Cardiac septum (tissue), 1 donor: Measurements from ENCODE around the gene PSMB10. TPM values are rescaled to one million over a fixed set of nuclear protein-coding genes. Genes with fewer than 3 reads are reported as not detected.

Source experiments
- DNase-seq: peaks from one replicate; pipeline ENCODE4 v3.0.0-alpha.2; 2020; ENCODE audit warnings: low spot score
- intact Hi-C: fragments of 100-400 bp; cut with DNase I; formaldehyde crosslinking; loops from one replicate; pipeline ENCODE4 v1.14.0; 2022
- total RNA-seq: library from RNA; stranded (reverse); fragmentation: NEBNext Ultra II Directional; extraction: Animal tissue kit (Norgen Biotek cat#: 25700); gene quantifications from one replicate; pipeline ENCODE4 v1.2.1, GENCODE V29; 2021
- donor health status: DM: no; HTN: no; CAD: no.

The PSMB10 gene
- total RNA-seq, 1 donor from 2014 or later = 66.1 TPM

DNA sequence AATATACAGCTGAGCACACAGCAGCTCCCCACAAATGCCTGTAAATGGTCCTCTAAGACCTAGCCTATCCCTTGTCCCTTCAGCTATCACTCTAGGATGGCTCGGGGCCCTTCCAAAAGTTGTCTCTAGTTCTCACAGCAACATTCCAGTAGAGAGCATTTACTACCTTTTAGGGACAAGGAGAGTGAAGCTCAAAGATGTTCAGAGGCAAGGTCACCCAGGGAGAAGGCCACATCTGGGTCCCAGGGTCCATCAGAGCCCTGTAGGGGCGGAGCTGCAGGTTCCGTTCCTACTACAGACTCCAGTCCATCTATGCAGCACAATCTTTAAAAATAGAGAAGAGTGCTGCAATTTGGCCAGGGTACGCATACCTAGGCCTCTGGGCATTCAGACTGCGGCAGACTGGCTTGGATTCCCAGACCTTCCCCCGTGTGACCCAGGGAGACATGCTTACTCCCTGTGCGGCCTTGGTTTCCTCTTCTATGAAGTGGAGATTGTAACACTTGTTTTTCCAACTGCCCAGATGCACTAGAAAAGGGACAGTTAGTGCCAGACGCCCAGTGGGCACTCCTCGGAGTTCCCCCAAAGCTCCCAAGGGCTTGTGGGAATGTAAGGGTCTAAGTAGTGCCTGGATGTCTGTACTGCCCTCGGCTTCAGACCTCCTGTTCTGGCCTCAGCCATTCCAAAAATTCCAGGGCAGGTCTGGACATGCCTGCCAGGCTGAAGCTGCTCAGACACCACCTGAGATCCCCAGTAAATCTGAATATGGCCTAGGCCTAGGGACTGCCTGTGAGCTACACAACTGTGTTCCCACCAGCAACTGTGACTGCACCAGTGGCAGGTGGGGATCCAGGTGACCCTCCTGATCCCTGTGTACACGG lies 29.3 kb upstream of the PSMB10 start:
- intact Hi-C loops = loop anchor here (2.0 kb wide), 1 partner anchor 25 kb away; no protein-coding TSS in a partner anchor
- DNase-seq = no peak

DNA sequence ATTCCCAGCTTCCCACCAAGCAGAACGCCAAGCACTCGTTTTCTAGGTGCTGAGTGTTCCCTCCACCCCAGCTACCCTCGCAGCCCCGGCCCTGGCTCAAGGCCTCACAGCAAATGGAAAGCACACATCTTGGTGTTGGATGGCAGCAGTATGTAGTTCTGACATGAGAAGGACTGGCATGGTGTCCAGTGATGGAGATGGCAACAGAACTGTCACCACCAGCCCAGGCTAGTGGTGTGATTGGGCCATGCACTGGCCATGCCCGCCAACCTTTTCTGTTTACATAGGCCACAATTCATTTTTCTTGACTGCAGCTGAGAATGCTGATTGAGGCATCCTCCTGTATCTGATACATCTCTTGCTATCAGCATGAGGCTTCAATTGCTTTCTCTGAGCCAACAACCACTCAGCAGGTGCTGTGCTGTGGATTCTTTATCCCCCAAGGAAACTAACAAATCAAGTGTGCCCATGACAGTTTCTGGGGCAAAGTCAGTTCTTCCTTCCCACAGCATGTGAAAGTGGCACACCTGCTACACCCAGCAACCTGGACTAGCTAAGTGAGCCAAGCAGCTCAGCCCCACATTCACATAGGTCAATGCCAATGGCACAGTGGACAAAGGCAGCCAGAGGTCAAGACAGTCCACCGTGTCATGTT lies 28.0 kb upstream of the PSMB10 start:
- no peak for DNase-seq
- intact Hi-C loops = loop anchor here (2.0 kb wide), 1 partner anchor 24 kb away; no protein-coding TSS in a partner anchor

DNA sequence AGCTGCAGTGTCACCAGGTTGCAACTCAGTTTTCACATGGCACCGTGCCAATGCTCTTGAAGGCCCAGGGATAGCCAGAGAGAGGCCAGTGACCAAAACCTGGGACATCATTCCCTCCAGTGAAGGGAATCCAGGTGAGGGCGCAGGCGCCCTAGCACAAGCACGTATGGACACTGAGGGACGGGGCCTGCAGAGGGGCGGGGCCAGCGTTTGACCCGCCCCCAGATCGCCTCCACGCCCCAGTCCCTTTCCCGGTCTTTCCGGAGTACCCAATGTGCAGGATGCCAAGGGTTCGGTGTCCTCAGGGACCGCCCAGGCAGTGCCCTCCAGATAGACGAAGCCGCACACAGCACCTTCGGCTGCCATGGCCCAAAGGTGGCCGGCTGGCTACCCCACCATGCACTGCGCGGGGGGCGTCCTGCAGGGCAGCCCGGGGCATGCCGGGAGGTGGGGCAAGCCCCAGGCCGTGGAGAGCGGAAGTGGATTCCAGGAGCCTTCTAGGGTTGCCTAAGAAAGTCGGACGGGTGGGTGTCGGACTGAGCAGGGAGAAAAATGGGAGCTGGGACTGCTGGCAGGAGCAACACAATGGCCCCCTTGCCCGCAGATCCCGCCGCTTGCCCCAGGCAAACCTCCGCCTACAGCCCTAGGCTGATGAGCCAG lies 27.1 kb upstream of the PSMB10 start:
- intact Hi-C loops = loop anchor here (2.0 kb wide), 1 partner anchor 23 kb away; no protein-coding TSS in a partner anchor
- no peak for DNase-seq

DNA sequence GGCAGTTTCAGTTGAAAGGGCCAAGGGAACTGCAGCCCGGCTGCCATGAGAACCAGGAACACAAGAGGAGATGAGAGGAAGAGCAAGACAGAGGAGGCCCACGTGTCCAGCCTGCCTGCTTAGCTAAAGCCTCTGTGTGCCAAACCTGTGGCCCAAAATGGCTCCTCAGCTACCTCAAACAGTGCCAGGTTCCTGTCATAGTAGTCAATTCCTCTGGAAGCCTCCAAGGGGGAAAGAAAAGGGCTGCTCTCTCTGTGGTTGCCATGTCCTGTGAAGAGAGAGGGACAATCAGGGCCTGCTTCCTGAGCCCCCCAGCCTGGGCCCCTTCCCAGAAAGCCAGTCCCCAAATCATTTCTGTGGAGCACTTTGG lies 26.6 kb upstream of the PSMB10 start:
- no peak for DNase-seq
- intact Hi-C loops = no loop called here

DNA sequence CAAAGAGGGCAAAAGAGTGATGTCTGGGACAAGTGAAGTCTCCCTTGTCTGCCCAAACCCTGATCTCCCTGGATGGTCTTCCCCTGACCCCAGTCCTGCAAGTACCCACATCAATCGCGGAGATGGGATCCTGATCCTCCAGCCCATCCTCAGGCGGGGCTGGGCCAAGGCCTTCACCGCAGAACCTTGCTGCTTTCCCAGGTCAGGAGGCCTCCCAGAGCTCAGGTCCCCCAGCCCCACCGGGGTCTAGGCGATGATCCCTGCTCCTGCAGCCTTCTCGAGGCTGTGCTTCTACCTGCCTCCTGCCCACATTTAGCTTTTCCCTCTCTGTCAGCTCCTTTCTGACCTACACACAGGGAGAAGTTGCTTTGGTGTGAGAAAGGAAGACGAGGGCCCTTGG lies 25.5 kb upstream of the PSMB10 start:
- intact Hi-C loops = no loop called here
- DNase-seq = no peak

DNA sequence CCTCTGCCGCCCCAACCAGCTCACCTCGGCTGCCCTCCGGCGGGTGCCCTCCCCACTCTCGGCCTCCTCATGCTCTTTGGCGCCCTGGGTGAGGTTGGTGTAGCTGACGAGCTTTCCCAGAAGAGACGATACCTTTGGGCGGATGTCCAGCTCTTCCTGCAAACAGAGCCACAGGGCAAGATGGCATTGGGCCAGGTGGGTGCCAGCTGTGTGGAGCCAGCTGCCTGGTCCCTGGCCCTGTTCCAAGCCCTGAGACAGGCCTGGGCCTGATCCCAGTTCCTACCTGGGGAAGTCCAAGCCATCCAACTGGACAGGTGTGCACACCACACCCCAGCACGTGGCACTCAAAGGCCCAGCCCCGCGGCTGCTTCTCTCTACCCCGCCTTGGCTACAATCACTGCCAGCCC lies 24.9 kb upstream of the PSMB10 start:
- intact Hi-C loops = no loop called here
- DNase-seq = no peak

DNA sequence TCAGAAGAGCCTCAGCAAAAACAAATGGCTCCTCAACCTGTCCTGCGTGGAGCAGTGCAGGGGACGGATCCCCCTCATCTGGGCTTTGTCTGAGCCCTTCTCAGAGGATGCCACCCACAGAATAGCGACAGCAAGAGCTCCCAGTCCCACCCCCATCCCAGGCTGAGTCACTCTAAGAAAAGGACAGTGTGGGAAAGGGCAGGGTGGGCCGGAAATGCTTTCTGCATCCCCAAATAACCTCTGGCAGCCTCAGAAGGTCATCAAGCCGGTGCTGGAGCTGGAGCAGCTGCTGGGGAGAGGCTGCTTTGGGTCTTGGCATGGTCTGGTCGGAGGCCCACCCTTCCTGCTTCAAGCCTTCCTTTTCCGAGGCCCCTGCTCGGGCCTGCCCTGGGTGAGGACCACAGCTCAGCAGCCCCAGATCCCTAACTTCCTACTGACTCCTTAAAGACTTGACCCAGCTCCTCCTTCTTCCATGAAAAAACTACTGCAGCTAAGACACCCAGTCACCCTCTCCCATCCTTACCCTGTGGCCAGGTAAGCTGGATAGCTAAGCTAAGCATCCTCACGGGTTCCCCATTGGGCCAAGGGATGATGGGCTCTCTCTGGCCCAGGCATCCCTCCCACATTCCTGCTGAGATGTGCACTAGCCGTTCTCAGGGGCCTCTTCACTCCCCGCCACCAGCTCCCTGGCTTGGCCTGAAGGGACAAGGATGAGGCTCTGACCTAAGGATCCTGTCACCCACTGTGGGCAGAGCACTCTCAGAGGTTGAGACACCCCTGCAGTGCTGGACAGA lies 23.1 kb upstream of the PSMB10 start:
- intact Hi-C loops = no loop called here

DNA sequence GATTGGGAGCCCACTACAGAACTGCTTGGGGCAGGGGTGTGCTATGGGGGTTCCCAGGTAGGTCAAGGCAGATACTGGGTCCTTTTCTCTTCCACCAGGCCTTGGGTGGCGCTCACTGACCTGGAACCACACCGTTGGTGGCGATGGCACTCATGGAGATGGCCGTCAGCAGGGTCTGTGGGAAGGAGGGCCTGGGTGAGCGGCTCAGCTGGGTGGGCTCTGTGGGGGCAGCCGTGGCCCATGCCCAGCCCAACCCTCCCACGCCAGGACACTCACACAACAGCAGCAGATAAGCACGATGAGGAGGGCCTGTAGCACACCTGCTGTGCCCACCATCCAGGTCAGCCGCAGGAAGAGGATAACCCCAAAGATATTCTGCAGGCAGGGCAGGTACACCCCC lies 21.0 kb upstream of the PSMB10 start:
- intact Hi-C loops = no loop called here
- DNase-seq = no peak

More for the DNA sequence above, 23.1 kb upstream of the PSMB10 start:
- peak; percentile 92 for DNase-seq

DNA sequence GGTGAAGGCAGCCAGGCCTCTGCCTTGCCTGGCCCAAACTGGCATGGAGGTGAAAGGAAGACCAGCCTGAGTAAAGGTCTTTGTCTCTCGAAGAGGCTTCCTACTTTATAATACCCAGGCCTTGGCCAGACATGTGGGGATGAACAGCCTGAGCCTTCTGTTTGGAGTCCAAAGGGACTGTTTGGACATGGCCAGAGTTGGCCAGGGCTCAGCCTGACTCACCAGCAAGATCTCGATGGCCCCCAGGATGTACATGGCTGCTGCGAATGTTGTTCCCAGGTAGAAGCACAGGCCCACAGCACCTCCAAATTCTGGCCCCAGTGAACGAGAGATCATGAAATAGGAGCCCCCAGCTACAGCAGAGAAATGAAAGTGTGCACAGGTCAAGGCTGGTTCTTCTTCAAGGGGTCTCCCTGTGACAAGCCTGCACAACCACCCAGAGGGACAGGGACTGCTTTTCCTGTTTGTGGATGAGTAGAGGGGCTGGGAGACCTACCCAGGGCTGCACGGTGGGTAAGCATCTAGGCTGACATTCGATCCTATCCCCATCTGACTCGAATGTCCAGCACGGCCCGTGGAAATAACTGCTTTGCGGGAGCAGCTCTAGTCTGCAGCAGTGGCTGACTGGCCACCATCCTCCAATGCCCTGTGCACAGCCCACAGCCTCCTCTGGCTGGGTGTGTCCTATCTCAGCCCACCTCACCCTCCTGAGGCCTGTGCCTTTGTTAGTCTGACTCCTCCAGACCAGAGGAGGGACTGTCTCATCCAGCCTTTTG lies 18.0 kb upstream of the PSMB10 start:
- no peak for DNase-seq
- intact Hi-C loops = no loop called here

DNA sequence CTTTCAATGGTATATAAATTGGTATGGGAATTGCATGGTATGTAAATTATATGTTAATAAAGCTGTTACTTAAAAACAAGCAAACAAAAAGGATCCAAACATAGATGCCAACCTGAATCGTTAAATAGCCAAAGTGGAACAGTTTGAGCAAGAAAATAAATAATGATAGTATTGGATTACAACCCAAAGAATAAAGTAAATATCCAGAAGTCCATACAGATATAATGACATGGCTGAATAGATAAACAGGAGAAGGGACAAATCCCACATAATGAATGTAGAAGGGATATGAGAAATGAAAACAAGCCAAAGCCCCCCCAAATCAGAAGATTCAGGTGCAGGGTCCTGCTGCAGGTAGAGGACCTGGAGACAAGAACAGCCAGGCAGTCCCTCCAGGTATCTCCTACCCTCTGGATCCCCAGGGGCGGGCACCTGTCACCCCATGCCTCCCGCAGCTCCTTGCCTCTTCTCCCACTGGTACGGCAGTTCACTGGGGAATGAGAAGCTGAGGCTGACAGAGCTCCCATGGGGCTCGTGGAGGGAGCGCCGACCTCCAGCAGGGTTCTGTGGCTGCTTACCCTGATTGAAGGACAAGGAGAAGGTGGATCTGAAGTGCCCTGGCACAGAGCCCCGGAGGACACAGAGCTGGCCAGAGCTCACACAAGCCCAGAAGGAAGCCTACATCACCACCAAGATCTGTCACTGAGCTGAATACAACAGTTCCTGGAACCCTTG lies 17.2 kb upstream of the PSMB10 start:
- intact Hi-C loops = no loop called here
- no peak for DNase-seq

DNA sequence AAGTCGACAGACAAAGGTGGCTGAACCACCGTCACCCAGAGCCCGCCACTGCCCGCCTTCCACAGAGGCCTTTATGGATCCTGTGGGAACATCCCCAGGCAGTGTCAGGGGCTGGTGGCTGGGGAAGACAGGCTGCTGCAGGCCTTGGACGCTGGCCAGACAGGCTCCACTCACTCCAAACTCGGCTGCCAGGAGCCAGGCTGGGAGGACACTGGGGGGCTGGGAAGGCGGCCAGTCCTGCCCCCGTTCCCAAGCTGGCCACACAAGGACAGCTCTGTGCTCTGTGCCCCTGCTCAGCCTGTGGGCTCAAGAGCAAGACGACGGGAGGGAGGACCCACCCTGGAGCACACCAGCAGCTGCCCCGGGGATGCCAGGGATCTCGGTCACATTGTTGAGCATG lies 14.8 kb upstream of the PSMB10 start:
- peak; percentile 85 for DNase-seq
- intact Hi-C loops = no loop called here

DNA sequence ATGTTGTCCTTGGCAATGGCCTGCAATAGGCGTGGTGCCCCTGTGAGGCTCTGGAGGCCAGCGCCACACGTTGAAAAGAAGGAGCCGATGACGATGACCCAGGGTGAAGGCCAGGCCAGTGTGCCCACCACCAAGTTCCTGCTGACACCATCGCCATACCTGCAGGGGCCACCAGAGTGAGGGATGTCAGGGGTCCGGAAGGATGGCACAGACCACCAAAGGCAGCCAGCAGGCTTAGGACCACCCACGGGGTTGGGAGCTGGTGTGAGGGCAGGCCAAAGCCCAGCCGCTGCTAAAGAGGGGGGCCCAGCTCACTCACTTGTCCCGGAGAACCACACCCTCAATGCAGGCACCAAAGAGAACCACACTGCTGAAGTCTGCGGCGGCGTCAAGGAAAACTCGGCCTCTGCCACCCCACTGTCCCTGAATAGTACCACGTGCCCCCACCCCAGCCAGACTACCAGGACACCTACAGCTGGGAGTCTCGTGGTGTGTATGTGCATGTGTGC lies 13.7 kb upstream of the PSMB10 start:
- intact Hi-C loops = no loop called here
- DNase-seq = no peak

DNA sequence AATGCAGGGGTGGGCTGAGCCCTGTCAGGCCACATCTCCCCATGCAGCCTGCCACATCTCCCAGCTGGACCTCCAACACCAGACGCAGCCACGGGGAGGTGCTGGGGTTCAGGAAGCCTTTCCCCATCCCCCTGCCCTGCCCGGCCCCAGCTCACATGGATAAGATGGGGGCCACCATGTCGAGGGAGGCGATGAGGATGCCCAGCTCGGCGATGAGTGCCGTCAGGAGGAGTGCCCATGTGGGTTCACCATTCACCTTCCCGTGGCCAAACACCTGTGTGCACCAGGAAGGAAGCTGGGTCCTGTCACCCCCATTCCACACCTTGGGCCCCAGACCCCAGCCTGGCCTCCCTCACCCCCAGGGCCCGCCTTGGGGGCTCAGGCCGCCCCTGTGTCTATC lies 13.0 kb upstream of the PSMB10 start:
- DNase-seq = no peak
- intact Hi-C loops = no loop called here

DNA sequence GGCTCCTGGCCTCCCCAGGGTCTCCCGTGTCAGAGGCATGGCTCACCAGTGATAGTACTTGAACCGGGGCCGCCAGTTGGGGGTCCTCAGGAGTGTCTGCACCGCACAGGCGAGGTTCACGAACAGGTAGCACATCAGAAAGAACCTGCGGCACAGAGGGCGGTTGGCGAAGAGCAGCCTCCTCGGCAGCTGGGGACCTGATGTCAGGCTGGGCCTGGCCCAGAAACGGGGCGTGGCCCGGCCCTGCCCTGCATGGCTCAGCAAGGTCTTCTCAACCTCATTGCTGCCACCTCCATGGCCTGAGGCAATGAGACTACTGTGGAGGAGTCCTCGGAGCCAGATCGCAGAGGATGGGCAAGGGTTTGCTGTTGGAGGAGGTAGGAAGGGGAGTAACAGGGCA lies 11.4 kb upstream of the PSMB10 start:
- no peak for DNase-seq
- intact Hi-C loops = no loop called here

DNA sequence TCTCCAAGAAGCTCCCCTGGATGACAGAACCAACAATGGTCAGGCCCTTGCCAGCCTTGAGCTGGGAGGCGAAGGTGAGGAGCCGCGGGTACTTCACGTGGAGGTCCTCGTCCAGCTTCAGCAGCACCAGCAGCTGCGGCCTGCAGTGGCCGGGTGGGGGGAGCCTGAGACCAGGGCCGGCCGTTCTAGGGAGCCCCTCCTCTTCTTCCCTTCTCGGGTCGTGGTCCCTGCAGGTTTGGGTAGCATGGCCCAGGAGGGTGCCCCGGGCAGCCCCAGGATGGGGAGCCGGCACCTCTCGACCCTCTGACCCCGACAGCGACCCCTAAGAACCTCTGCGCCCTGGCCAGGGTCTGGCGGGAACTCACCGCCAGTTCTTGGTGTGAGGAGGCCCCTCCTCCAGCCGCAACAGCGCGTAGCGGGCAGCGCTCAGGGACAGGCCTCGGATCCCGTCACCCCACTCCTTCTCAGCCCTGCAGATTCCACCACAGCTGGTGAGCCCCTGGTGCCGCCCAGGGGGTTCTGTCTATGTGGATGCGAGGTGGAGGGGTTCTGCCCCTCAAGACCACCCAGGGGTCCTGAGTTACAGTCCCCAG lies 10.4 kb upstream of the PSMB10 start:
- intact Hi-C loops = no loop called here
- DNase-seq = no peak

DNA sequence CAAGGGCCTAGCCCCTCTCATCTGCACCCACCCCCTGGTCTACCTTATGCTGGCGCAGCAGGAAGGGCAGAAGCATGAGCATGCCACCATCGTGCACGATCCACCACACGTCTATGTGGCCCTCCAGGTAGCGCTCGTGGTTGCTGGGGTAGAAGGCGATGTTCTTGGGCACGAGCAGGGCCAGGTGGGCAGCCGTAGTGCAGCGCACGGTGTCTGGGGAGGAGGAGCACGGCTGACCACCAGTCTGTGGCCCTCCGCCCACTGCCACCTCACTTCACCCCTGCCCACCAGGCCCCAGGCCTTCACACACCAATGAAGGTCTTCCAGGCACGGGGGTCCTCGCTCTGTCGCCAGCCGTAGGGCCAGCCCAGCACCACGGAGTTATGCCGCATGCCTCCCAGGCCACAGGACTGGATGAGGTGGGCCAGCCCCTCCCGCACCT lies 9.5 kb upstream of the PSMB10 start:
- DNase-seq = no peak
- intact Hi-C loops = no loop called here

DNA sequence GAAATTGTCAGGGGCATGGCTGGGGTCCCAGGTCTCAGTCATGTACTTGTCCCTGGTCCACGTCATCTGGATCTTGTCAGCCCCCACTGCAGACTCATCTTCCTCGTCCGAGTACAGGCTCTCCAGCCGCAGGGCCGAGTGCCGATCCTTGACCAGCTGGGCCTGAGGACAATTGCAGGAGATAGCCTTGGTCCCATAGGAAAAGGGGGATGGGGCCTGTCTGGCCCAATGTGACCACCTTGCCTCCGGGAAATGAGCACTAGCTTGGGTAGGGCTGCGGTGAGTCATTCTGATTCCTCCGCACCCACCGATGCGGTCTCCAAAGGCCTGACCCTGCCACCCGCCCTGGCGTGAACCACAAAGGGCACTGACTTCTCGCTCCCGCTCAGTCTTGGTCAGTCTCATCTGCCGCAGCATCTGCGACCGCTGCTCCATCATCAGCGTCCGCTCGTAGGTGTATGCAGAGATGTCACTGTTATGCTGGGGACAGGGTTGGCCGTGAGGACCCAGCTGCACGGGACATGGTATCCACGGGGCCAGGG lies 8.8 kb upstream of the PSMB10 start:
- intact Hi-C loops = no loop called here
- DNase-seq = no peak
